BLaER1 treated with 17β-estradiol and CSF1 and Interleukin-3, amounts not matched to agents 10 nM and 100 nM (cell line): ENCODE data around the gene ZNF516.

Experiments
- H3K27ac ChIP-seq, 11 experiments: shearing (Covaris generic); formaldehyde crosslinking; 2 replicates each; pipeline ENCODE4 v1.8.1; 2022
- H3K27me3 ChIP-seq, 11 experiments: shearing (Covaris generic); formaldehyde crosslinking; 2 replicates each; pipeline ENCODE4 v1.8.1; 2022
- H3K36me3 ChIP-seq, 11 experiments: shearing (Covaris generic); formaldehyde crosslinking; 2 replicates each; pipeline ENCODE4 v1.8.1; 2022
- H3K4me1 ChIP-seq, 10 experiments: shearing (Covaris generic); formaldehyde crosslinking; 2 replicates each; pipeline ENCODE4 v1.8.1; 2022
- H3K4me2 ChIP-seq, 11 experiments: shearing (Covaris generic); formaldehyde crosslinking; 2 replicates each; pipeline ENCODE4 v1.8.1; 2022
- H3K4me3 ChIP-seq, 10 experiments: shearing (Covaris generic); formaldehyde crosslinking; 2 replicates each; pipeline ENCODE4 v1.8.1; 2022
- H3K9ac ChIP-seq, 11 experiments: shearing (Covaris generic); formaldehyde crosslinking; 2 replicates each; pipeline ENCODE4 v1.8.1; 2022
- H3K9me3 ChIP-seq, 11 experiments: shearing (Covaris generic); formaldehyde crosslinking; replicated peaks in 1 of 11; 2 replicates each; pipeline ENCODE4 v1.8.1; 2022
- H4K20me1 ChIP-seq, 11 experiments: shearing (Covaris generic); formaldehyde crosslinking; 2 replicates each; pipeline ENCODE4 v1.8.1; 2022
- Cebpa-rat ChIP-seq, 11 experiments: shearing (Covaris generic); IDR thresholded peaks; 2 replicates each; pipeline ENCODE4 v1.8.1; 2022

ZNF516 gene

DNA sequence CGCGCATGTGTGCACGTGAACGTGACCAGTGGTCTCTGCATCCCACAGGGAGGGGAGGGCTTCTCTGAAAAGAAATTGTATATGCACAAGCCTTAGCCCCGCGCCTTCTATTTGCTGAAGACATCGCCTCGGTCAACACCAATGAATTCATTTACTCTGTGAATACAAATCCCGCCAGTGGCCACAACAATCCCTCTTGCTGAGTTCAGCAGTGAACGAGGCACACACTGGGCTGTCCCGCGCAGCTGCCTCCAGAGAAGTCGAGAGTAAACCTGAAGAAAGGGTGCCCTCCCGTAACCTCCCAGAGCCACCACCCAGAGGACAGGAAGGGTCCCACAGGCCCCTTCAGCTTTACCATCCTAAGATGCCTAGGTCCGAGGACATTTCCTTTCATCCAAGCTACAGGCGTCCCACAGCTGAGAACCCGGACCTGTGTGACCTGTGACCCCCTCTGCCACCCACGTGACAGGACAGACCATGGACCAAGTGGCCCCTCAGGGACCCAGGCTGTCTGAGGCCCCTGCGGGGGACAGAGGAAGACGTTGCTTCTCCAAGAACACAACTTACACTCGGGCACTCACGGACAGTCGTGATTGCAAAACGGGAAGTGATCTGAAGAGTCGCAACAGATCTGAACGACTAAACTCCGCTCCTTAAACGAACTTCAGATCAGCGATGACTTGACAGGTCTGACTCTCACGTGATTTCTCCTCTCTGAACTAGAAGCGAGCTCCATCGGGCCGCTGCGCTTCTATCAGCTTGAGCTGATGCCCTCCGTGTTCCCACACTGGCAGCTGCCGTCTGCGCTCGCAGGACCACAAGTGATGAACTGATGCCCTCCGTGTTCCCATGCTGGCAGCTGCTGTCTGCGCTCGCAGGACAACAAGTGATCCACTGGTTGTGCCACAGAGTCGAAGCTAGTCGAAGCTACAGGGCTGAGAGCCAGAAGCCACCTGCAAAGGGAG is 92.7 kb downstream of the ZNF516 start:
- no peaks in the 10 kb centered on the region for H3K27me3 ChIP-seq
- no peak overlapping the region for H3K4me3 ChIP-seq
- H3K9ac ChIP-seq, result no peak overlapping the region
- H3K36me3 ChIP-seq, result peaks cover 4 to 47% (median 28%) of the 10 kb centered on the region in 11 experiments; a peak in 20 of 22 replicates
- H3K9me3 ChIP-seq, result no peaks in the 10 kb centered on the region
- peaks cover 90 to 100% (median 96%) of the 10 kb centered on the region in 11 experiments for H4K20me1 ChIP-seq
- peaks cover 12 to 48% (median 25%) of the 10 kb centered on the region in 10 experiments for H3K4me1 ChIP-seq
- TF ChIP-seq Cebpa-rat (IDR thresholded peaks at IDR 0.05), result no peak
- peak overlapping the region in 2 of 11 experiments; percentile 12 to 13; a peak in 1 of 22 replicates for H3K4me2 ChIP-seq
- 0 out of 22 replicates have a peak overlapping the region, but pooled peaks of 1 of the 11 experiments have one; percentile 32 for H3K27ac ChIP-seq

DNA sequence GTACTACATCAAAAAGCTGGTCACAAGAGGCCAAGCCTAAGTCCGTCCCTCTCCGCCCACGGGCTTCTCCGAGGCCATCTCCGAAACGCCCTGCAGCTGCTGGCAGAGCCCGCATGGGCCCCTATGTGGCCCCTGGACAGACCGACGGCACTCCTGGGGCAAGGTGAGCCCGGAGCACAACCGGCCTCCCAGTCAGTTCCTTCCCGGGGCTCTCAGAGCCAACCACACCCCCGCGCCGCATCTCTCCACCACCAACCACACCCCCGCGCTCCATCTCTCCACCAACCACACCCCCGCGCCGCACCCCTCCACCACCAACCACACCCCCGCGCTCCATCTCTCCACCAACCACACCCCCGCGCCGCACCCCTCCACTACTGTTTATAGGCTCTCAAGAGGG is 93.5 kb downstream of the ZNF516 start:
- no peak overlapping the region for H3K9ac ChIP-seq
- H3K27me3 ChIP-seq, result no peaks in the 10 kb centered on the region
- peaks cover 93 to 100% (median 96%) of the 10 kb centered on the region in 11 experiments for H4K20me1 ChIP-seq
- peaks cover 4 to 44% (median 24%) of the 10 kb centered on the region in 11 experiments; a peak in 19 of 22 replicates for H3K36me3 ChIP-seq
- TF ChIP-seq Cebpa-rat (IDR thresholded peaks at IDR 0.05), result no peak
- no peaks in the 10 kb centered on the region for H3K9me3 ChIP-seq
- no peak overlapping the region for H3K27ac ChIP-seq
- H3K4me2 ChIP-seq, result peak overlapping the region in 9 of 11 experiments; percentile 2 to 53 (median 39); a peak in 13 of 22 replicates
- peaks cover 20 to 50% (median 29%) of the 10 kb centered on the region in 10 experiments for H3K4me1 ChIP-seq
- H3K4me3 ChIP-seq, result no peak overlapping the region

GRCh38 chr18:76399613-76400391 is 95.2 kb downstream of the ZNF516 start:
- Histone ChIP-seq H3K27me3 (no peaks in the 10 kb centered on the region), H3K9me3 (no peaks in the 10 kb centered on the region), H3K4me2 (0 out of 22 replicates have a peak overlapping the region, but pooled peaks of 2 of the 11 experiments have one; percentile 2 to 3), H3K9ac (peak overlapping the region in 2 of 11 experiments; percentile 5; a peak in 3 of 22 replicates), H3K36me3 (peaks cover 4 to 45% (median 25%) of the 10 kb centered on the region in 11 experiments; a peak in 17 of 22 replicates), H3K4me1 (peaks cover 21 to 64% (median 34%) of the 10 kb centered on the region in 10 experiments), H3K27ac (peak overlapping the region in 1 of 11 experiments; percentile 15; a peak in 1 of 22 replicates), H4K20me1 (peaks cover 92 to 100% (median 97%) of the 10 kb centered on the region in 11 experiments), H3K4me3 (no peak overlapping the region)
- TF ChIP-seq Cebpa-rat (IDR thresholded peaks at IDR 0.05), result no peak

DNA sequence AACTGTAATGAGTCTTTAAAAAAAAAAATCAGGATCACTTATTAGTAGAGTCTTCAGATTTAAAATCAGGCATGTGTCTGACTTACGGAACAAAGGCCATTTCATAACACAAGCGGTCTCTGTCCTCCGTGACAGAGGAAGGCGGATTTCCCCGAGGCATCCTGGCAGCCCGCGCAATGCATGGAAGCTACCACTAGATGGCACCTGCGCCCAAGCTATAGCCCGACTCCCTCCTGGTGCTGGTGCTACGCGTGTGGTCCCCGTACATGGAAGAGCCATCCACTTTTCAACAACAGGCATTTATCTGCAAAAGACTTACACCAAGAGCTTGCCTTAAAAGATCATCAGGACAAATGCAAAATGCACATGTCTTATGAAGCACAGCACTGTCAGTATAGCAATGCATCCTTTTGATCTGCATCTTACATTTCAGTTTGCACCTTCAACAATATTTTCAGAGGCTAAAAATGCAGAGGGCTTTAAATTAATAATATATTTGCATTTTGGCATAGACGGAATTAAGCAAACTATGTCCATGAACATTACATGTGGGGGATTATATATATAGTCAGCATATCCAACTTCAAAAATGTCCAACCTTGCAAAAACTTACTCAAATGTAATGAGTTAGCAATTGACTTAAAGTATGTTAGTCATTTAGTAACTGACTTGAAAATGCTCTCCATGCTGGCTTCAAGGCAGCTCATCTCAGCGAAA is 96.0 kb downstream of the ZNF516 start:
- peaks cover 21 to 64% (median 34%) of the 10 kb centered on the region in 10 experiments for H3K4me1 ChIP-seq
- H3K9ac ChIP-seq, result peak overlapping the region in 1 of 11 experiments; percentile 5; a peak in 2 of 22 replicates
- peak overlapping the region in 2 of 11 experiments; percentile 14 to 31; a peak in 1 of 22 replicates for H3K4me2 ChIP-seq
- H3K4me3 ChIP-seq, result no peak overlapping the region
- H3K9me3 ChIP-seq, result no peaks in the 10 kb centered on the region
- no peak for TF ChIP-seq Cebpa-rat (IDR thresholded peaks at IDR 0.05)
- peaks cover 85 to 94% (median 91%) of the 10 kb centered on the region in 11 experiments for H4K20me1 ChIP-seq
- H3K27ac ChIP-seq, result no peak overlapping the region
- peaks cover 4 to 40% (median 20%) of the 10 kb centered on the region in 11 experiments; a peak in 17 of 22 replicates for H3K36me3 ChIP-seq
- H3K27me3 ChIP-seq, result no peaks in the 10 kb centered on the region

GRCh38 chr18:76398295-76398694 is 96.7 kb downstream of the ZNF516 start:
- no peaks in the 10 kb centered on the region for H3K27me3 ChIP-seq
- H4K20me1 ChIP-seq, result peaks cover 78 to 86% (median 83%) of the 10 kb centered on the region in 11 experiments
- peak overlapping the region in 1 of 11 experiments; percentile 41; a peak in 2 of 22 replicates for H3K9ac ChIP-seq
- H3K9me3 ChIP-seq, result no peaks in the 10 kb centered on the region
- no peak overlapping the region; a peak in 1 of 22 replicates for H3K27ac ChIP-seq
- no peak for TF ChIP-seq Cebpa-rat (IDR thresholded peaks at IDR 0.05)
- peaks cover 4 to 39% (median 20%) of the 10 kb centered on the region in 11 experiments; a peak in 17 of 22 replicates for H3K36me3 ChIP-seq
- H3K4me1 ChIP-seq, result peaks cover 21 to 64% (median 34%) of the 10 kb centered on the region in 10 experiments
- peak overlapping the region in 2 of 11 experiments; percentile 14 to 31; a peak in 2 of 22 replicates for H3K4me2 ChIP-seq
- no peak overlapping the region for H3K4me3 ChIP-seq

DNA sequence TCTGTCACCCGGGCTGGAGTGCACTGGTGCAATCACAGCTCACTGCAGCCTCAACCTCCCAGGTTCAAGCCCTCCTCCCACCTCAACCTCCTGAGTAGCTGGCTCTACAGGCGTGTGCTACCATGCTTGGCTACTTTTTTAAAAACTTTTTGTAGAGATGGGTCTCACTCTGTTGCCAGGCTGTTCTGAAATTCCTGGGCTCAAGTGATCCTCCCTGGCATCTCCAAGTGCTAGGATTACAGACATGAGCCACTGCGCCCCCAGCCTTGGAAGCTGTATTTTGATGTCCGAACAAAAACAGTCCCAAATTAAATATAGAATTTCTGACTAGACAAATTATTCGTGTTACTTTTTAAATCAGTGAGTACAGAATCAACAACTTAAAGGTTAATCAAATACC is 97.4 kb downstream of the ZNF516 start:
- H3K4me3 ChIP-seq, result no peak overlapping the region
- peak overlapping the region in 4 of 11 experiments; percentile 6 to 54 (median 28); a peak in 3 of 22 replicates for H3K4me2 ChIP-seq
- H3K4me1 ChIP-seq, result peaks cover 21 to 60% (median 34%) of the 10 kb centered on the region in 10 experiments
- TF ChIP-seq Cebpa-rat (IDR thresholded peaks at IDR 0.05), result no peak
- H3K9ac ChIP-seq, result peak overlapping the region in 2 of 11 experiments; percentile 25 to 41; a peak in 2 of 22 replicates
- no peaks in the 10 kb centered on the region for H3K9me3 ChIP-seq
- no peaks in the 10 kb centered on the region for H3K27me3 ChIP-seq
- H3K36me3 ChIP-seq, result peaks cover 2 to 33% (median 20%) of the 10 kb centered on the region in 11 experiments; a peak in 17 of 22 replicates
- no peak overlapping the region for H3K27ac ChIP-seq
- peaks cover 71 to 80% (median 76%) of the 10 kb centered on the region in 11 experiments for H4K20me1 ChIP-seq

DNA sequence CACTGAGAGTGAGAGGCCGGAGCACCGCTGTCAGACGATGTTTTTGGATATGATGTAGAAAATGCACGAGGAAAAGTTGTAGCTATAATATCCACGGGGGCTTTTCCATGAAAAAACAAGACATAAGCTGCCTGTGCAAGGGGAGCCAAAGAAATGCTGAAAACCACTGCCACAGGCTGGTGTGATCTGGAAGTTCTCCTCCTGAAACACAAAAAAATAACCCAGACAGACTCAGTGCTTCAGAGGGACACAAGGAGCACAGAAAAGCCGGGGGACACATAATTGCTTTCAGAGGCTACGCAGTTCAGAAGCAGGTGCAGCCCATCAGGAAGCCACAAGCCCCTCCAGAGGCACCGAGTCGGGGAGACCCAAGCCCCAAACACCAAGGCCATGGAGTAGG is 98.2 kb downstream of the ZNF516 start:
- no peaks in the 10 kb centered on the region for H3K27me3 ChIP-seq
- H3K4me3 ChIP-seq, result no peak overlapping the region
- H4K20me1 ChIP-seq, result peaks cover 69 to 79% (median 75%) of the 10 kb centered on the region in 11 experiments
- no peak overlapping the region for H3K27ac ChIP-seq
- H3K9ac ChIP-seq, result no peak overlapping the region; a peak in 2 of 22 replicates
- peak overlapping the region in 6 of 11 experiments; percentile 10 to 54 (median 46); a peak in 8 of 22 replicates for H3K4me2 ChIP-seq
- peaks cover 21 to 52% (median 30%) of the 10 kb centered on the region in 10 experiments for H3K4me1 ChIP-seq
- no peaks in the 10 kb centered on the region for H3K9me3 ChIP-seq
- peaks cover 0 to 27% (median 14%) of the 10 kb centered on the region in 11 experiments; a peak in 13 of 22 replicates for H3K36me3 ChIP-seq
- TF ChIP-seq Cebpa-rat (IDR thresholded peaks at IDR 0.05), result no peak
